Trophoblast cell (in vitro differentiated cells and primary cell): ENCODE data around the gene CLCN5.

Experiments
- DNase-seq, 2 donors: peaks; one replicate each; pipeline ENCODE4 v3.0.0-alpha.2; 2016
- H2AFZ ChIP-seq: 2 replicates; pipeline ENCODE4 v1.6.1; 2013; ENCODE audit warnings: low read length, moderate library complexity, mild to moderate bottlenecking; ENCODE audit not compliant: insufficient read depth, poor library complexity
- H2AK5ac ChIP-seq: 2 replicates; pipeline ENCODE4 v1.6.1; 2013; ENCODE audit warnings: mild to moderate bottlenecking, low read length
- H2BK120ac ChIP-seq: 2 replicates; pipeline ENCODE4 v1.6.1; 2013; ENCODE audit warnings: low read length, mild to moderate bottlenecking, moderate library complexity; ENCODE audit not compliant: insufficient read depth, poor library complexity
- H2BK12ac ChIP-seq: 2 replicates; pipeline ENCODE4 v1.6.1; 2013; ENCODE audit warnings: mild to moderate bottlenecking, low read length, moderate library complexity
- H2BK5ac ChIP-seq: 2 replicates; pipeline ENCODE4 v1.6.1; 2013; ENCODE audit warnings: low read length, low read depth, moderate library complexity, mild to moderate bottlenecking; ENCODE audit not compliant: poor library complexity
- H3K14ac ChIP-seq: 2 replicates; pipeline ENCODE4 v1.6.1; 2013; ENCODE audit warnings: mild to moderate bottlenecking, low read length
- H3K18ac ChIP-seq: 2 replicates; pipeline ENCODE4 v1.6.1; 2013; ENCODE audit warnings: mild to moderate bottlenecking, low read length
- H3K23ac ChIP-seq: 2 replicates; pipeline ENCODE4 v1.6.1; 2013; ENCODE audit warnings: low read length
- H3K27ac ChIP-seq: 2 replicates; pipeline ENCODE4 v1.5.1; 2013; ENCODE audit warnings: low read depth, mild to moderate bottlenecking, inconsistent platforms, low read length, moderate library complexity
- H3K27me3 ChIP-seq: 2 replicates; pipeline ENCODE4 v1.6.1; 2013; ENCODE audit warnings: inconsistent platforms, mild to moderate bottlenecking, low read length, moderate library complexity; ENCODE audit not compliant: insufficient read depth
- H3K36me3 ChIP-seq, 2 experiments: 1 replicate in 1 of 2; 2 replicates in 1 of 2; pipeline ENCODE4 v1.6.1; 2013; ENCODE audit warnings: low read length in 2 of 2, mild to moderate bottlenecking in 2 of 2, moderate library complexity in 1 of 2; ENCODE audit not compliant: insufficient read depth in 2 of 2, control insufficient read depth in 1 of 2
- H3K4ac ChIP-seq: 2 replicates; pipeline ENCODE4 v1.6.1; 2013; ENCODE audit warnings: low read depth, mild to moderate bottlenecking, low read length, moderate library complexity
- H3K4me1 ChIP-seq, 2 experiments: 1 replicate in 1 of 2; 2 replicates in 1 of 2; pipeline ENCODE4 v1.6.1; 2013; ENCODE audit warnings: low read length in 2 of 2, mild to moderate bottlenecking in 2 of 2, moderate library complexity in 1 of 2; ENCODE audit not compliant: insufficient read depth in 2 of 2, control insufficient read depth in 1 of 2
- H3K4me2 ChIP-seq: 2 replicates; pipeline ENCODE4 v1.6.1; 2013; ENCODE audit warnings: inconsistent platforms, mild to moderate bottlenecking, low read length, moderate library complexity
- H3K4me3 ChIP-seq: 2 replicates; pipeline ENCODE4 v1.5.1; 2013; ENCODE audit warnings: mild to moderate bottlenecking, low read depth, low read length, inconsistent platforms
- H3K79me1 ChIP-seq: one replicate; pipeline ENCODE4 v1.6.1; 2013; ENCODE audit warnings: low read length
- H3K79me2 ChIP-seq: 2 replicates; pipeline ENCODE4 v1.6.1; 2013; ENCODE audit warnings: low read length, mild to moderate bottlenecking; ENCODE audit not compliant: control insufficient read depth, insufficient read depth, poor library complexity
- H3K9ac ChIP-seq: 2 replicates; pipeline ENCODE4 v1.6.1; 2013; ENCODE audit warnings: mild to moderate bottlenecking, low read length
- H3K9me3 ChIP-seq: 2 replicates; pipeline ENCODE4 v1.6.1; 2013; ENCODE audit warnings: low read depth, mild to moderate bottlenecking, control low read depth, inconsistent platforms, low read length; ENCODE audit not compliant: insufficient read depth
- H4K12ac ChIP-seq: 2 replicates; pipeline ENCODE4 v1.6.1; 2013; ENCODE audit warnings: low read depth, mild to moderate bottlenecking, low read length, moderate library complexity
- H4K8ac ChIP-seq: 2 replicates; pipeline ENCODE4 v1.6.1; 2013; ENCODE audit warnings: low read depth, mild to moderate bottlenecking, low read length, moderate library complexity
- H4K91ac ChIP-seq: one replicate; pipeline ENCODE4 v1.6.1; 2013; ENCODE audit warnings: low read depth, mild to moderate bottlenecking, low read length, moderate library complexity
- WGBS: extraction: QIAGEN DNeasy Blood & Tissue Kit; methylation state at CpG from one replicate; pipeline ENCODE4 v1.1.7; 2013; ENCODE audit warnings: missing lambda C conversion rate; ENCODE audit not compliant: insufficient read length, insufficient coverage; ENCODE audit errors: extremely low coverage; 5-methylcytosine and 5-hydroxymethylcytosine counted together

The CLCN5 gene

GRCh38 chrX:49995795-49996455 is 73.5 kb downstream of the CLCN5 start:
- Histone ChIP-seq H4K12ac (no peak overlapping the region), H2BK12ac (no peak overlapping the region), H2AFZ (no peak overlapping the region), H3K27me3 (no peaks in the 10 kb centered on the region), H4K91ac (no peak overlapping the region), H3K23ac (no peak overlapping the region), H3K4me3 (no peak overlapping the region), H3K18ac (no peak overlapping the region), H3K9me3 (no peaks in the 10 kb centered on the region), H3K79me2 (no peaks in the 10 kb centered on the region), H3K4me1 (peaks cover 2 to 15% of the 10 kb centered on the region in 2 experiments), H4K8ac (no peak overlapping the region), H3K4me2 (no peak overlapping the region), H2AK5ac (no peak overlapping the region), H2BK120ac (no peak overlapping the region), H3K79me1 (no peaks in the 10 kb centered on the region), H3K9ac (no peak overlapping the region), H3K14ac (no peak overlapping the region), H3K4ac (no peak overlapping the region), H2BK5ac (no peak overlapping the region), H3K27ac (peak overlapping the region; percentile 78), H3K36me3 (no peaks in the 10 kb centered on the region)
- WGBS = no CpG with 5 or more reads among the region's 2 CpGs
- DNase-seq = peak; percentile 31 to 84

GRCh38 chrX:49996474-49996873 is 74.1 kb downstream of the CLCN5 start:
- DNase-seq = no peak
- Histone ChIP-seq H2BK5ac (no peak overlapping the region), H3K27ac (no peak overlapping the region), H4K91ac (no peak overlapping the region), H3K9me3 (no peaks in the 10 kb centered on the region), H3K27me3 (no peaks in the 10 kb centered on the region), H3K79me2 (no peaks in the 10 kb centered on the region), H3K23ac (no peak overlapping the region), H3K79me1 (no peaks in the 10 kb centered on the region), H3K9ac (no peak overlapping the region), H3K4me2 (no peak overlapping the region), H3K4me1 (peaks cover 2 to 15% of the 10 kb centered on the region in 2 experiments), H3K4me3 (no peak overlapping the region), H2BK120ac (no peak overlapping the region), H2AFZ (no peak overlapping the region), H3K36me3 (no peaks in the 10 kb centered on the region), H3K14ac (no peak overlapping the region), H3K18ac (no peak overlapping the region), H2AK5ac (no peak overlapping the region), H2BK12ac (no peak overlapping the region), H3K4ac (no peak overlapping the region), H4K12ac (no peak overlapping the region), H4K8ac (no peak overlapping the region)
- no CpG with 5 or more reads among the region's 2 CpGs for WGBS

GRCh38 chrX:49999087-49999486 is 76.7 kb downstream of the CLCN5 start:
- no peaks in the 10 kb centered on the region for H3K27me3 ChIP-seq
- no peak overlapping the region for H4K91ac ChIP-seq
- H3K14ac ChIP-seq = no peak overlapping the region
- no peak overlapping the region for H3K23ac ChIP-seq
- H3K4me1 ChIP-seq = peaks cover 0 to 12% of the 10 kb centered on the region in 2 experiments
- H3K79me2 ChIP-seq = no peaks in the 10 kb centered on the region
- H2BK120ac ChIP-seq = no peak overlapping the region
- H3K79me1 ChIP-seq = no peaks in the 10 kb centered on the region
- peaks cover 0 to 3% of the 10 kb centered on the region in 2 experiments for H3K36me3 ChIP-seq
- no peak for DNase-seq
- H2BK5ac ChIP-seq = no peak overlapping the region
- H2AFZ ChIP-seq = no peak overlapping the region
- H2BK12ac ChIP-seq = no peak overlapping the region
- H3K4me2 ChIP-seq = no peak overlapping the region
- H4K8ac ChIP-seq = no peak overlapping the region
- no peak overlapping the region for H3K4me3 ChIP-seq
- H3K9ac ChIP-seq = no peak overlapping the region
- no peak overlapping the region for H3K4ac ChIP-seq
- WGBS = no CpG with 5 or more reads among the region's 3 CpGs
- no peak overlapping the region for H2AK5ac ChIP-seq
- no peaks in the 10 kb centered on the region for H3K9me3 ChIP-seq
- H3K18ac ChIP-seq = peak overlapping the region; percentile 6
- no peak overlapping the region for H4K12ac ChIP-seq
- no peak overlapping the region for H3K27ac ChIP-seq

GRCh38 chrX:50000937-50001542 is 78.6 kb downstream of the CLCN5 start:
- H2BK5ac ChIP-seq = no peak overlapping the region
- no peak overlapping the region for H3K9ac ChIP-seq
- no peaks in the 10 kb centered on the region for H3K9me3 ChIP-seq
- no peak overlapping the region for H3K4ac ChIP-seq
- no peak for DNase-seq
- no peak overlapping the region for H4K8ac ChIP-seq
- H3K79me2 ChIP-seq = no peaks in the 10 kb centered on the region
- H3K18ac ChIP-seq = no peak overlapping the region
- no peak overlapping the region for H2BK12ac ChIP-seq
- no peaks in the 10 kb centered on the region for H3K27me3 ChIP-seq
- H4K91ac ChIP-seq = no peak overlapping the region
- no peak overlapping the region for H3K4me3 ChIP-seq
- peaks cover 0 to 3% of the 10 kb centered on the region in 2 experiments for H3K36me3 ChIP-seq
- H3K4me2 ChIP-seq = no peak overlapping the region
- no peak overlapping the region for H3K27ac ChIP-seq
- no peak overlapping the region for H2BK120ac ChIP-seq
- H3K4me1 ChIP-seq = peaks cover 0 to 8% of the 10 kb centered on the region in 2 experiments
- no peak overlapping the region for H3K14ac ChIP-seq
- H4K12ac ChIP-seq = no peak overlapping the region
- H2AK5ac ChIP-seq = no peak overlapping the region
- H3K79me1 ChIP-seq = no peaks in the 10 kb centered on the region
- no peak overlapping the region for H3K23ac ChIP-seq
- no peak overlapping the region for H2AFZ ChIP-seq
